Cardiac fibroblast (primary cell): Measurements from ENCODE around the gene RBM20.

Source experiments
- DNase-seq, 2 donors: peaks; one replicate each; pipeline versions ENCODE4 v3.0.0 to v3.0.0-alpha.2; 2010; ENCODE audit warnings: low read depth in 2 of 2
- H3K4me3 ChIP-seq, 2 donors: replicated peaks in 1 of 2; 1 replicate in 1 of 2; 2 replicates in 1 of 2; pipeline ENCODE4 v1.5.1; 2011; ENCODE audit warnings: low read depth in 2 of 2, low read length in 2 of 2, mild to moderate bottlenecking in 2 of 2, moderate library complexity in 1 of 2
- TF ChIP-seq, protein P1 (sequence below): IDR thresholded peaks from one replicate; pipeline ENCODE4 v1.5.1; 2011; ENCODE audit warnings: low read depth, mild to moderate bottlenecking, low read length, inconsistent platforms

The RBM20 gene

DNA sequence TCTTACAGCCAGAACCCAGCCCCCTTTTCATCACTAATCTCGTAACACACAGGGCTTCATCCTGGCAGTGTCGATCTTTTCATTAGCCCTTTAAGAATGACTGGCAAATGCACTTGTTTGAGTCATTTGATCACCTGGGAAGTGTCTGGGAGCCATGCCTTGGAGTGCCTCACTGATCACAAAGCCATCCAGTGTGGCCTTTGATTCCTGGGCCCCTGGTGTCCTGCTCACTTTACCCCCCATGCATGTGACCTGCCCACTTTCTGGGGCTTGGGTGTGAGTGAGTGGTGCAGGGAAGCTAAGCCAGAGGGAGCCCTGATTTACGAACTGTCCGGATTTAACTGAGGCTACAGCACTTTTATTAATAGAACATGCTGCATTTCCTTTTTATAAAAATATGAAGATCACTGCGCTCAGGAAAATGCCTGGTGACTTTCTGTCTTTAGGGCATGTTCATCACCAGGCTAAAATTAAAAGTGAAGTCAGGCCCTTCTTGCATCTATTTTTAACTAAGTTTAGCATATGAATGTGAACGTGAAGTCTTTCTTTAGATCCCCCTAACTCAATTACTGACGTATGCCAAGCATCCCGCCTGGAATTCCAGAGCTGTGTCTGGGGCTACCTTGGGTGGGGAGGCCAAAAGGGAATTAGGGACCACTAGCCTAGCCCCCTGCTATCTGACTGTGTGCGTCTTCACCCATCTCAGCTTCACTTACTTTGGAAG lies 23.6 kb downstream of the RBM20 start:
- TF ChIP-seq, protein P1, sequence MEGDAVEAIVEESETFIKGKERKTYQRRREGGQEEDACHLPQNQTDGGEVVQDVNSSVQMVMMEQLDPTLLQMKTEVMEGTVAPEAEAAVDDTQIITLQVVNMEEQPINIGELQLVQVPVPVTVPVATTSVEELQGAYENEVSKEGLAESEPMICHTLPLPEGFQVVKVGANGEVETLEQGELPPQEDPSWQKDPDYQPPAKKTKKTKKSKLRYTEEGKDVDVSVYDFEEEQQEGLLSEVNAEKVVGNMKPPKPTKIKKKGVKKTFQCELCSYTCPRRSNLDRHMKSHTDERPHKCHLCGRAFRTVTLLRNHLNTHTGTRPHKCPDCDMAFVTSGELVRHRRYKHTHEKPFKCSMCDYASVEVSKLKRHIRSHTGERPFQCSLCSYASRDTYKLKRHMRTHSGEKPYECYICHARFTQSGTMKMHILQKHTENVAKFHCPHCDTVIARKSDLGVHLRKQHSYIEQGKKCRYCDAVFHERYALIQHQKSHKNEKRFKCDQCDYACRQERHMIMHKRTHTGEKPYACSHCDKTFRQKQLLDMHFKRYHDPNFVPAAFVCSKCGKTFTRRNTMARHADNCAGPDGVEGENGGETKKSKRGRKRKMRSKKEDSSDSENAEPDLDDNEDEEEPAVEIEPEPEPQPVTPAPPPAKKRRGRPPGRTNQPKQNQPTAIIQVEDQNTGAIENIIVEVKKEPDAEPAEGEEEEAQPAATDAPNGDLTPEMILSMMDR: no peak
- DNase-seq: no peak
- no peak overlapping the region for H3K4me3 ChIP-seq

DNA sequence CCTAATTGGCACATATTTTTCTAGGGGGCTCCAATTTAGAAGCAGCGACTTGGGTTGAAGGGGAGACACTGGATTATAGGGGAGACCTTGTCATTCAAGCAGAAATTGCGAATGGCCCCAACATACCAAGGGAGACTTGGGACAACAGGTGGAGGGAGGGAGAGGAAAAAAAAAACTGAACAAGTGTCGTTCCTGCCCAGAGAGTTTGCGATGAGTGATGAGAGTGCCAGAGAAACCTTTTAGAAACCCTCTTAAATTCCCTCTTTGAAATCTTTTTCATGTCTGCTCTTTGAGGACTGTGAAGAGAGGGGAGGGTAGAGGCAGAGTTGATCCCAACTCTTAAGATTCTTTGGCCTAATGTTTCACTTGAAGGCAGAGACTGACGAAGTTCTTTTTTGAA lies 24.3 kb downstream of the RBM20 start:
- no peak overlapping the region for H3K4me3 ChIP-seq
- TF ChIP-seq, protein P1: no peak
- DNase-seq: no peak

DNA sequence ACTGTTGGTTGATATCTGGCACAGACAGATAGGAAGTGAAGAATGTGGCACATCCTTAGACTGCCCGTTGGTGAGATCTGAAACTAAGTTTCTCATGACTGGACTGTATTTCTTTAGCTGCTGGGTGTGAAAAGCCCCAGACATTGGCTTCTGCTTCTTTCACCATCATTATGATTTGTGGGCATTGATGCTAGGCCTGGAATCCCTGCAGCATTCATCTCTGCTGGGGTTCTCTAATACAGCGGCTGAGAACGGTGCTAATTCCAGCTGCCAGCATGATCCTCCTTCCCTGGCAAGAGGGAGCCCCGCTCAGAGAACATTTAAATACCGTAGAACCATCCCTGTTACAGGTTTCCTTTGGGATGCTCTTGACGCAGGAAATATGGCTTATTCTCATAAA lies 26.2 kb downstream of the RBM20 start:
- TF ChIP-seq, protein P1: no peak
- no peak overlapping the region for H3K4me3 ChIP-seq
- DNase-seq: no peak

DNA sequence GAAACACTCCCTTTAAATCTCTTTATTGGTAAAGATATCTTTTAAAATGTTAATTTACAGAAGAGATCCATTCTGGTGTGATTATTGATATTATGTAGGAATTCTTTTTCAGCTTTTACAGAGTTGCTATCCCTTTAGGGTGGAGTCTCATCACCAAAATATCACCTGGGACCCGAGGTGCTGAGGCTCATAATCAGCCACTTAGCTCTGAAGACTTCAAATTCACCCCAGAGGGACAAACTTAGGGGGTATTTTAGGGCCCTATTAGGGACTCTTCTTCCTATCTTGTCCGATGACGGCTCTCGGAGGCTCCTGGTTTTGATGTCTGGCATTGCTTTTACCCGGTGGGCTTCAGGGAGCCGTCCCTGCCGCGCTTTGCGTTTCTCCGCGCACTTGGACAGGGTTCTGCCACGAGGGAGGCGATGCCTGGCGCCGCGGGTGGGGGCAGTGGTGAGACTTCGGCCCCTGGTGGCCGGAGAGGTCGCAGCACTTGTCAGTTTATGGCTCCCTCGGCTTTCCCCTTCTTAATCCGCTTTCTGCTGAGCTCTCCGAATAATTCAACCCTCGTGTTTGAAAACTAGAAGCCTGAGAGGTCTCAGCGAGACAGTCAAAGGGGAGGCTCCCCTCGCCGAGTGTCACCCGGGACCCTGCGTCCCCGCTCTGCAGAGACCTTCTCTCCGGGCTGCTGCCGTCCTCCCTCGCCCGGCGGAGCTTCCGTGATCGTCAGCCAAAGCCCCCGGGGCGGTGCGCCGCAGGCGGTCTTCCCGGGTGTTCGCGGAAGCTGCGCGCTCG lies 27.8 kb downstream of the RBM20 start:
- peak overlapping the region; percentile 56 to 62 for H3K4me3 ChIP-seq
- TF ChIP-seq, protein P1: peak; percentile 99
- DNase-seq: peak; percentile 64 to 69

DNA sequence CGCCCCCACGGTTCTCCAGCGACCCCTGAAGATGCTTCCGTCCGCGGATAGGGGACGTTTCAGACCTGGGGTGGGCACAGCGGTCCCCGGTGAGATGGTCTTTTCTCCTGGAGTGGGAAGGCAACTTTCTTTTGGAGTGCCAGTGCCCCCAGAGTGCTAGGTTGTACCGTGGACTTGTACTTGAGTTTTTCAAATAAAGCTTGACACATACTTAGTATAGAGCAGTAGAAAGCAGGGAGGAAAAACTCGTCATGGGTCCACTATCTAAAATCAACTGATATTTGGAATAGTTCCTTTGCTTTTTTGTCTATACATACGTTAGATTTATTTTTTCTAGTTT lies 28.4 kb downstream of the RBM20 start:
- peak overlapping the region; percentile 56 to 62 for H3K4me3 ChIP-seq
- DNase-seq: no peak
- TF ChIP-seq, protein P1: no peak

DNA sequence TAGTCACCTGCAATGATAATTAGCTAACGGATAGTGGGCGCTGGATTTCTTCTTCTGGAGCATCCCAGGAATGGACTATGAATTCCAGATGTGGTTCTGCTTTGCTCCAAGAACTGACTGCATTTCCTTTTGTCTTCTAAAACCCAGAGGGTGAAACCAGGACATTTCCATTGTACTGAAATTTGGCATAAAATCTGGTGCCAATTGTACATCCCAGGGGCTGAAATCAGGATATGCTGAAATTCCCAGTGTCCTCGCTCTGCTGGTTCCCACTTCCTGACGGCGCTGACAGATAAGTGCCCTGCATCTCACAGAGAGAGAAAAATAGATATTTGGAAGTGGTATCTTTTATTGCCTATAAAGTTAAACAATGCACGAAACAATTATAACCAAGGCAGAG lies 31.9 kb downstream of the RBM20 start:
- no peak overlapping the region for H3K4me3 ChIP-seq
- TF ChIP-seq, protein P1: no peak
- DNase-seq: peak in 1 of 2 donors; percentile 13
